HG02870 (cell line): ENCODE measurements around the gene JUP.

Source experiments
- ATAC-seq: cut with Tn5 transposase; IDR thresholded peaks from one replicate; pipeline ENCODE4 v1.9.1; 2021; ENCODE audit warnings: mild to moderate bottlenecking, moderate library complexity; ENCODE audit not compliant: unreplicated experiment

JUP gene

DNA sequence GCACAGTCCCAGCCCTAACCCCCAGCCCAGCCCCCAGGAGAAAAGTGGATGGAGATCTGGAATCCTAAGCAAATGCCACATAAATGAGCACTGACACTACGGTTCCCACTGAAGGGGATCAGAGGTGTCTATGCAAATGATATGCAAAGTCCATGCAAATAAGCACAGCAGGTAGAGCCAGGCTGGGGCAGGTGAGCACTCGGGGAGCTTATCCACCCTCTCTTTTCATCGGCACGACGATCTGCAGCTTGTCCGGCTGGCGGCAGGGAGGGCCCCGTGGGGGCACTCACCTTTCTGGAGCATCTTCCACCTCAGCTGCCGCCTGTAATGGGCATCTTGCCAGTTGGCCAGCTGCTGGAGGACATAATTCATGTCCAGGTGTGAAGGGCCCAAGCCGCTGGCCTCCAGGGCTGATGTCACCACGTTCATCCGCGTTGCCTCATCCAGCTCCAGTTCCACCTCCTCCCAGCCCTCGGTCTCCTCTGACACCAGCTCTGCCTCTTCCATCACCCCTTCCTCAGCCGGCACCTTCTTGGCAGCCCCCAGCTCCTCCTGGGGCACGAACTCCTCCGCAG is 61.9 kb downstream of the JUP start:
- ATAC-seq, result no peak

DNA sequence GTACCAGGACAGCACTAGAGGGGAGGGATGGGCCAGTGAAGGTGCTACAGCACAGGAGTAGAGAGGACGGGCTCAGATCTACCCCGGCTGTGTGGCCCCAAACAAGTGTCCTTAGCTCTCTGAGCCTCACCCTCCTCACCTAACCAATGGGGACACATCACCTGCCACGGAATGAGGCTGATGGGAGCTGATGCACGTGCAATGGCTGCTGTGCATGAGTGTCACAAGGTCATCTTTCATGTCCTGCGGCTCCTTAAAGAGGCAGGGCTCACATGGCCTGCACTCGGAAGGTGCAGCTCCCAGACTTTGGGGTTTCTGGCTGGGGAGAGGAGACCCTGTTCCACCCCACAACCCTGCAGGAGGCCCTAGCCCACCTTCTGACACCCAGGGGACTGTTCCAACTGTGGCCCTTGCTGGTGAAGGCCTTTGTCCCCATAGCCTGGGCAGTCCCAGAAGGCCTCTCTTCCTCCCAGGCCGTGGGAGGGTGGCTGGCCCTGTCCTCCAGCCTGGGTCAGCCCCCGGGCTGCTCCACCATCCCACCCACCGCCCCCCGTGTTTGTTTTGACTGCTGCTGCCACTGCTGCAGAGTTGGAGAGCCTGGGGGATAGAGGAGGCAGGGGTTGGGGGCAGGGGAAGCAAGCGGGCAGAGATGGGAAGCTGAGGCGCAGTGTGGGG is 62.6 kb downstream of the JUP start:
- no peak for ATAC-seq

- ATAC-seq, result no peak
These were observed 64.3 kb downstream of the JUP start for GRCh38 chr17:41722231-41722630.

DNA sequence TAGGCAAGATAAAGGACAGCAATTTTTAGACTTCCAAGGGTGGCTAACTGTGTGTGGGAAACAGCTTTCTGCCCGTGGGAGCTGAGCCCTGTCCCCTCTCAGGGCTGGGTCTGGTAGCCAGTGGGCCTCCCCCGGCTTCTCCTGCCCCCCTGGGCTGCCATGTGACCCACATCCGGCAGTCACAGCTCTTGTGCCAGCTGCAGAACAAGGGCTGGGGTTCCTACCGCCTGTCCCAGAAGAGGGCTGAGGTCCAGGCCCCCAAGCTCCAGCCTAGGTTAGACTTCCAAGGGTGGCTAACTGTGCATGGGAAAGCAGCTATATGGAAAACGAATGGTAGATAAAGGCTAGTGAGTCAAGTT is 68.2 kb downstream of the JUP start:
- no peak for ATAC-seq

- no peak for ATAC-seq
These were observed 68.9 kb downstream of the JUP start for GRCh38 chr17:41717408-41718286.

- no peak for ATAC-seq
These were observed 74.7 kb downstream of the JUP start, which contains the start of gene GAST for GRCh38 chr17:41711669-41712400. GAST (plus strand) TSS chr17:41712331; CDS start chr17:41715437, 3,106 bp downstream.

GRCh38 chr17:41710472-41711090 is 75.9 kb downstream of the JUP start:
- no peak for ATAC-seq

DNA sequence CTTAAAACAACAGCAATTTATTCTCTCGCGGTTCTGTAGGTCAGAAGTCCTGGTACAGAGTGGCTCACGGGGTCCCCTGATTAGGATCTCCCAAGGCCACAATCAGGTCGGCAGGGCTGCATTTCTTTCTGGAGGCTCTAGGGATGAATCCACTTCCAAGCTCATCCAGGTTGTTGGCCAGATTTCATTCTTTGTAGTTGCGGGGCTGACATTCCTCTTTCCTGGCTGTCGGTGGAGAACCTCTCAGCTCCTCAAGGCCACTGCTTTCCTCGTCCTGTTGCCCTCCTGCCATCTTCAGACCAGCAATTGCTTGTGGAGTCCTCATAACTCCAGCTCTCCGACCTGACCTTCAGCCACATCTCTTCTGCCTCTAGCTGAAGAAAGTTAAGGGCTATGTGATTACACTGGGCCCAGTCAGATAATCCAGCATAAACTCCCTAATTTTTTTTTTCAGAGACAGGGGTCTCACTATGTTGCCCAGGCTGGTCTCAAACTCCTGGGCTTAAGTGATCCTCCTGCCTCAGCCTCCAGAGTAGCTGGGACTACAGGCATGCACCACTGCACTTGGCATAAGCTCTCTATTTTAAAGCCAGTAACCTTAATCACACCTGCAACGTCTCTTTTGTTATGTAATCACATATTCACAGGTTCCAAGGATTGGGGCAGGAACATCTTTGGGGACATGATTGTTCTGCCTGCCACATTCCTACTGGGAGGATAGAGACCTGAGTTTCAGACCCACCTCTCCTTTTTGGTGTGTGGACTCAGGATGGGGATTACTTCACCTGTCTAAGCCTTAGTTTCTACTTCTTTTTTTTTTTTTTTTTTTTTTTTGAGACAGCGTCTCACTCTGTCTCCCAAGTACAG is 78.5 kb downstream of the JUP start:
- no peak for ATAC-seq

GRCh38 chr17:41705271-41705991 is 81.1 kb downstream of the JUP start:
- no peak for ATAC-seq
